ENCODE measurements around the gene LDAF1. TPM values are rescaled to one million over a fixed set of nuclear protein-coding genes. Genes with fewer than 3 reads are reported as not detected.
"Not testable (repeated sequence)": the region's sequence is repeated elsewhere in the genome, so short reads cannot be mapped to it uniquely, and the experiment has no call there.

The LDAF1 gene
- total and polyA plus RNA-seq, 10 donors = 6.3 to 22.1 (median 12.0) TPM

GRCh38 chr16:21167929-21168602, 9.6 kb downstream of the LDAF1 start:
- TF ChIP-seq POLR2A (IDR thresholded peaks at IDR 0.05) (no peak), CTCF (IDR thresholded peaks at IDR 0.05 in 8 of 11, conservative IDR thresholded peaks at IDR 0.05 in 3 of 11) (no peak), POLR2AphosphoS5 (IDR thresholded peaks at IDR 0.05) (no peak)
- peaks cover 0 to 80% (median 49%) of the 10 kb centered on the region in 6 donors for H3K36me3 ChIP-seq
- H3K4me1 ChIP-seq = peaks cover 0 to 2% (median 0%) of the 10 kb centered on the region in 6 donors
- H3K27me3 ChIP-seq (replicated peaks in 1 of 7) = no peaks in the 10 kb centered on the region
- 96 to 99% (median 97%) methylated on average over 12 of the region's 12 CpGs for WGBS, 5 donors
- DNase-seq = no peak
- H3K27ac ChIP-seq = no peak overlapping the region
- H3K9me3 ChIP-seq = no peaks in the 10 kb centered on the region
- H3K4me3 ChIP-seq = no peak overlapping the region
- intact Hi-C loops (cut with DNase I; ENCODE audit: low total_unique reads) = no loop called here

GRCh38 chr16:21169249-21169981, 10.9 kb downstream of the LDAF1 start:
- 94 to 97% (median 95%) methylated on average over 5 of the region's 5 CpGs for WGBS, 5 donors
- H3K36me3 ChIP-seq = peaks cover 0 to 80% (median 57%) of the 10 kb centered on the region in 6 donors
- intact Hi-C loops (cut with DNase I; ENCODE audit: low total_unique reads) = no loop called here
- no peak overlapping the region for H3K27ac ChIP-seq
- no peak for DNase-seq
- H3K27me3 ChIP-seq (replicated peaks in 1 of 7) = no peaks in the 10 kb centered on the region
- TF ChIP-seq POLR2A (IDR thresholded peaks at IDR 0.05) (no peak), POLR2AphosphoS5 (IDR thresholded peaks at IDR 0.05) (no peak), CTCF (IDR thresholded peaks at IDR 0.05 in 8 of 11, conservative IDR thresholded peaks at IDR 0.05 in 3 of 11) (no peak)
- no peaks in the 10 kb centered on the region for H3K4me1 ChIP-seq
- no peak overlapping the region for H3K4me3 ChIP-seq
- H3K9me3 ChIP-seq = no peaks in the 10 kb centered on the region

- DNase-seq; H3K27ac ChIP-seq; H3K27me3 ChIP-seq (replicated peaks in 1 of 7); H3K4me3 ChIP-seq; intact Hi-C loops (cut with DNase I; ENCODE audit: low total_unique reads); H3K9me3 ChIP-seq; H3K4me1 ChIP-seq: not testable (repeated sequence)
- H3K36me3 ChIP-seq = peaks cover 0 to 80% (median 60%) of the 10 kb centered on the region in 6 donors
- 93 to 97% (median 96%) methylated on average over 8 of the region's 8 CpGs for WGBS, 5 donors
These were observed 11.6 kb downstream of the LDAF1 start for GRCh38 chr16:21170116-21170515.

GRCh38 chr16:21172650-21173049, 14.2 kb downstream of the LDAF1 start:
- intact Hi-C loops (cut with DNase I; ENCODE audit: low total_unique reads) = no loop called here
- Histone ChIP-seq H3K4me3 (no peak overlapping the region), H3K27me3 (replicated peaks in 1 of 7) (no peaks in the 10 kb centered on the region), H3K4me1 (no peaks in the 10 kb centered on the region), H3K36me3 (peaks cover 0 to 81% (median 52%) of the 10 kb centered on the region in 6 donors), H3K9me3 (no peaks in the 10 kb centered on the region), H3K27ac (no peak overlapping the region)
- WGBS, 5 donors = 88 to 97% (median 94%) methylated on average over 3 of the region's 3 CpGs
- DNase-seq = no peak
- TF ChIP-seq POLR2AphosphoS5 (IDR thresholded peaks at IDR 0.05) (no peak), POLR2A (IDR thresholded peaks at IDR 0.05) (no peak), CTCF (IDR thresholded peaks at IDR 0.05 in 8 of 11, conservative IDR thresholded peaks at IDR 0.05 in 3 of 11) (no peak)

Measured in spleen (tissue), 11 donors.